GM23248 (cell line): ENCODE results near the gene ZNF14.
"Not testable (repeated sequence)": the region's sequence is repeated elsewhere in the genome, so short reads cannot be mapped to it uniquely, and the experiment has no call there.

Experiments
- EZH2 ChIP-seq: fragments of 200-600 bp; sonication (generic); IDR thresholded peaks from 2 replicates; pipeline ENCODE4 v1.6.1; 2018; ENCODE audit warnings: antibody characterized with exemption, mild to moderate bottlenecking; ENCODE audit not compliant: insufficient read depth, poor library complexity, severe bottlenecking
- EZH2phosphoT487 ChIP-seq: fragments of 200-600 bp; sonication (generic); IDR thresholded peaks from 2 replicates; pipeline ENCODE4 v1.6.1; 2018; ENCODE audit warnings: antibody characterized with exemption, moderate library complexity, mild to moderate bottlenecking, low read depth; ENCODE audit not compliant: insufficient read depth

DNA sequence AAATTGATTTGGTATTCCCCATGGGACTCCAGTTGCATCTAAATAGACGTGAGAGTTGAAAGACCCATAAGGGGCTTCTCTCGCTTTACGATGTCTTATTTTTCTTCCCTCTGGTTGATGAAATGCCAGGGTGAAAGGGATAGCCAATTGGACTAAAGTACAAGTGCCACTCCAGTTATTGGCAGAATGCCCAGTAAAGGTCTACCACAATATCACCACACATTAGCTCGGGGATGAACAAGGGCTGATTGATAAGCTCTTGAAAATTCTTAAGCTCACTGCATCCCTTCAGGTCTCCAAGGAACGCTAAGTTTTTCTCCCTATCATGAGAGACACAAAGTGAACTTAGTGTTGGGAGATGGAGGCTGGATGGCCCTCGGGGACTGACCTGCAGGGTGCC, 48.9 kb upstream of the ZNF14 start:
- not testable (repeated sequence) for TF ChIP-seq EZH2, EZH2phosphoT487
